Measurements from ENCODE around the gene SLC1A5.

The SLC1A5 gene

GRCh38 chr19:46742926-46743480, 45.4 kb downstream of the SLC1A5 start:
- no peak for DNase-seq

GRCh38 chr19:46741447-46741846, 46.9 kb downstream of the SLC1A5 start:
- no peak for DNase-seq

GRCh38 chr19:46739290-46739771, 49.1 kb downstream of the SLC1A5 start:
- DNase-seq, result no peak

GRCh38 chr19:46737761-46738171, 50.6 kb downstream of the SLC1A5 start:
- DNase-seq, result no peak

GRCh38 chr19:46737298-46737654, 51.1 kb downstream of the SLC1A5 start:
- DNase-seq, result no peak

- no peak for DNase-seq
Observed at GRCh38 chr19:46736531-46737297, 51.7 kb downstream of the SLC1A5 start.

GRCh38 chr19:46733690-46734292, 54.6 kb downstream of the SLC1A5 start:
- no peak for DNase-seq

- no peak for DNase-seq
Observed at GRCh38 chr19:46732966-46733689, 55.3 kb downstream of the SLC1A5 start.

- DNase-seq, result no peak
Observed at GRCh38 chr19:46732172-46732938, 56.0 kb downstream of the SLC1A5 start.

GRCh38 chr19:46731584-46731983, 56.8 kb downstream of the SLC1A5 start:
- DNase-seq, result no peak

GRCh38 chr19:46731007-46731501, 57.3 kb downstream of the SLC1A5 start:
- no peak for DNase-seq

- no peak for DNase-seq
Observed at GRCh38 chr19:46730595-46730994, 57.8 kb downstream of the SLC1A5 start.

- DNase-seq, result no peak
Observed at GRCh38 chr19:46730187-46730586, 58.2 kb downstream of the SLC1A5 start.

GRCh38 chr19:46729696-46730095, 58.7 kb downstream of the SLC1A5 start:
- DNase-seq, result no peak

- DNase-seq, result peak; percentile 88
Observed at GRCh38 chr19:46728693-46729339, 59.6 kb downstream of the SLC1A5 start.

GRCh38 chr19:46728208-46728607, 60.2 kb downstream of the SLC1A5 start:
- DNase-seq, result no peak

- DNase-seq, result no peak
Observed at GRCh38 chr19:46727757-46728156, 60.6 kb downstream of the SLC1A5 start.

GRCh38 chr19:46726971-46727501, 61.4 kb downstream of the SLC1A5 start:
- DNase-seq, result no peak

GRCh38 chr19:46726551-46726950, 61.8 kb downstream of the SLC1A5 start:
- no peak for DNase-seq

- DNase-seq, result no peak
Observed at GRCh38 chr19:46725859-46726393, 62.5 kb downstream of the SLC1A5 start.

Data from T-helper 9 cell (primary cell).